GM12892 (cell line): ENCODE results near the gene SH3BP5L.
A peak's percentile ranks its signal among the peaks of the same experiment; 100 is the strongest.
"Not testable (repeated sequence)": the region's sequence is repeated elsewhere in the genome, so short reads cannot be mapped to it uniquely, and the experiment has no call there.

Source experiments
- DNase-seq: peaks from one replicate; pipeline ENCODE4 v3.0.0; 2011; ENCODE audit not compliant: insufficient read length
- FAIRE-seq: peaks from 2 replicates; lab custom pipeline; 2011; peaks lifted over from hg19 to GRCh38; lab: Jason Lieb, UNC
- POLR2A ChIP-seq: IDR thresholded peaks from 2 replicates; pipeline ENCODE4 v1.6.1; 2011; ENCODE audit warnings: low read depth, low read length, control low read depth
- POLR2AphosphoS5 ChIP-seq: IDR thresholded peaks from 2 replicates; pipeline ENCODE4 v1.6.1; 2011; ENCODE audit warnings: low read depth, low read length, control low read depth
- TAF1 ChIP-seq: IDR thresholded peaks from 2 replicates; pipeline ENCODE4 v1.6.1; 2011; ENCODE audit warnings: low read depth, mild to moderate bottlenecking, control low read depth, low read length, borderline replicate concordance

SH3BP5L gene

GRCh38 chr1:248811514-248812490 is 13.9 kb downstream of the SH3BP5L start:
- no peak for FAIRE-seq
- no peak for TF ChIP-seq TAF1
- no peak for TF ChIP-seq POLR2AphosphoS5
- no peak for TF ChIP-seq POLR2A
- no peak for DNase-seq

GRCh38 chr1:248810727-248811513 is 14.8 kb downstream of the SH3BP5L start:
- no peak for FAIRE-seq
- DNase-seq: no peak
- no peak for TF ChIP-seq POLR2A
- TF ChIP-seq TAF1: no peak
- no peak; the same call in 1 of the 2 replicates for TF ChIP-seq POLR2AphosphoS5

DNA sequence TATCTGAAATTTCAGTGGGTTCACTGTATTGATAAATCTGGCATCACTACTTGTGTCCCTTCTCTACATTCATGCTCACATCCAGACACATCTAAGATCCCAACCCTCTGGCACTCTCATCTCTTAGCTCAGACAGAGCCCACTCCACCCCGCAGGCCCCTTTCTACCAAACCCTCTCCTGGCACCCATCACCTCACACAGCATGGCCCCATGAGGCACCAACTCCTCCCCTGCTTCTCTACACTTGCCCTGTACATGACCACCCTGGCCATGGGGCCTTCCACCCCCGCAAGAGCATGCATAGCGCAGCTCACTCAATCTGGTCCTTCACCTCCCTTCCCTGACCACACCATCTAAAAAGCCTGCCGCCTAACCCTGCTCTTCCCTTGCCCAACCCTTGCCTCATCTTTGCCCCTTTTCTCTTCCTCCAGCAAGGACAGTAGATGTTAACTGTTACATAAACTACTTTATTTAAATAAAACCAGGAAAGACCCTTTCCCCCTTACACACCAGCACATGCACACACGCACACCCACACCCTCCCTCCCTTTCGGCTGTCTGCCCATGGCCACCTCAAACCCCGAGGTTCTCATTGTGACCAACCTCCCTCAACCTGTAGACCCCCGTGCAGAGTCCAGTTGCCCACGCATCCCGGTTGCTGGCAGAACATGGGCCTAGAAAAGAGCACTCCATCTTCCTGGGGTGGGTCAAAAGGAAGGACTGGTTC is 15.6 kb downstream of the SH3BP5L start:
- TF ChIP-seq POLR2A (no peak), TAF1 (no peak), POLR2AphosphoS5 (no peak)
- FAIRE-seq (no peak), DNase-seq (no peak)

GRCh38 chr1:248808876-248809275 is 16.8 kb downstream of the SH3BP5L start:
- no peak for DNase-seq
- TF ChIP-seq TAF1 (no peak), POLR2A (no peak), POLR2AphosphoS5 (no peak)
- no peak for FAIRE-seq

GRCh38 chr1:248807067-248807737 is 18.5 kb downstream of the SH3BP5L start:
- TF ChIP-seq POLR2AphosphoS5: no peak
- DNase-seq: no peak
- FAIRE-seq: peak; percentile 9

GRCh38 chr1:248805876-248806275 is 19.8 kb downstream of the SH3BP5L start:
- DNase-seq: no peak
- TF ChIP-seq TAF1 (no peak), POLR2A (no peak), POLR2AphosphoS5 (no peak)
- FAIRE-seq: no peak

DNA sequence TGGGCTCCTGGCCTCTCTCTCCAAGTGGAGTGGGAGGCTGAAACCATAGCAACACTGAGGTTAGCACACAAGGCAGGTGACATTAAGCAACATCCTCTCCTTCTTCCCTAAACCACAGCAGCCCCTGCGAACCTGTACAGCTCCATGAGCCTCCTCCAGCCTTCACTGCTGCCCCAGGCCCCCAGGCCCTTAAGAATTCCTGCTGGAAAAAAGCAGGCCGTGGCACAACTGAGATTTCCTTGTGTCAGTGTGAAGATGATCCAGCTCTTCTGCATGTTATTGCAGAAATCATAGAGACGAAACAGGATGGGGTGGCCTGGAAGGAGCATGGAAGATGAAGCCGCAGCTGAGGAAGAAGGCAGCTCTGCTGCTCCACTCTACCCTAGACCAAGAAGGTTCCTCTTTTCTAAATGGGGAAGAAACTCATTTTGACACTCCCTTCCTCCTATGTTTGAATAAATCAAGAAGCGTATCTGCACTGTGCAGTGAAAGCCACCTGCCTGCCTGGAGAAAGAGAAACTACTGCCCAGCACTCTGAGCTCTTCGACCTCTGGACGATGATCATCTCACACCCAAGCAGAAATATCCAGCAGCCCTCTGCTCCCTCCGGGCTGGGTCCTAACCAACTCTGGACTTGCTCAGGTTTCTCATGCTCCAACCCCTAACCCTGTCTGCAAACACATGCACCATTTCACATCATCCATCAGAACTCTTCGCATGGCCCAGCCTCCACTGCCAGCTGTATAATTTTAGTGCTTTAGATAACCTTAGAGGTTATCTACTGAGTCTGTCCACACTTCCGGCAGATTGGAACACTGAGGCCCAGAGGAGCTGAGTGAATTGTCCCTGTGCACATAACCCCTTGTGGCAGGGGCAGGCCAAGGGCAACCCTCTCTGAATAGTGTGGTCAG is 20.7 kb downstream of the SH3BP5L start:
- DNase-seq (peak; percentile 48), FAIRE-seq (peak; percentile 74)
- no peak; the same call in 1 of the 2 replicates for TF ChIP-seq POLR2A
- TF ChIP-seq POLR2AphosphoS5: peak; percentile 55

DNA sequence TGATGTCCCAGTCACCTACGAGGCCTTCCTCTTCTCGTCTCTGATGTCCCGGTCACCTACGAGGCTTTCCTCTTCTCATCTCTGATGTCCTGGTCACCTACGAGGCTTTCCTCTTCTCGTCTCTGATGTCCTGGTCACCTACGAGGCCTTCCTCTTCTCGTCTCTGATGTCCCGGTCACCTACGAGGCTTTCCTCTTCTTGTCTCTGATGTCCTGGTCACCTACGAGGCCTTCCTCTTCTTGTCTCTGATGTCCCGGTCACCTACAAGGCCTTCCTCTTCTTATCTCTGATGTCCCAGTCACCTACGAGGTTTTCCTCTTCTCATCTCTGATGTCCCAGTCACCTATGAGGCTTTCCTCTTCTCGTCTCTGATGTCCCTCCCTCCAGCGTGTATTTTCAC is 22.2 kb downstream of the SH3BP5L start:
- not testable (repeated sequence) for FAIRE-seq, DNase-seq

DNA sequence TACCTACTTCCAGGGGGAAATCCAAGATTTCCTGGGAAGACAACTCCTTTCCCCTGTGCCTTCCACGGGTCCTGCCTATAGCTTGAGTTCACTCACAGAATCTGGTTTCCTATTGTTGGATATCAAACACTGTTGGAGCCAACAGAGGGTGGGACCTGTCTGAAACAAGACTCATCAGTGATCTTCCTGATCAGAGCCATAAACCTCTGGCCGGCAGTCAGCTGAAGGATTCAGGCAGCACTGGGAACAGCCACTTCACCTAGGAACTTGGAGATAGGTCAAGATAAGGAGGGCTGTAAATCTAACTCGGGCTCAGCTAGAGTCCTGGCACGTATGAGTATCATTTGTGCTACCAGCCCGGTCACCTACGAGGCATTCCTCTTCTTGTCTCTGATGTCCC is 23.3 kb downstream of the SH3BP5L start:
- no peak for FAIRE-seq
- no peak for TF ChIP-seq TAF1
- no peak for TF ChIP-seq POLR2A
- TF ChIP-seq POLR2AphosphoS5: no peak
- DNase-seq: no peak

- DNase-seq (no peak), FAIRE-seq (no peak)
- no peak for TF ChIP-seq POLR2AphosphoS5
- TF ChIP-seq TAF1: no peak
- TF ChIP-seq POLR2A: no peak
These were observed 25.3 kb downstream of the SH3BP5L start for GRCh38 chr1:248800459-248800858.

- DNase-seq (no peak), FAIRE-seq (no peak)
- no peak for TF ChIP-seq POLR2AphosphoS5
- no peak for TF ChIP-seq POLR2A
- TF ChIP-seq TAF1: no peak
These were observed 26.9 kb downstream of the SH3BP5L start for GRCh38 chr1:248798791-248799190.

DNA sequence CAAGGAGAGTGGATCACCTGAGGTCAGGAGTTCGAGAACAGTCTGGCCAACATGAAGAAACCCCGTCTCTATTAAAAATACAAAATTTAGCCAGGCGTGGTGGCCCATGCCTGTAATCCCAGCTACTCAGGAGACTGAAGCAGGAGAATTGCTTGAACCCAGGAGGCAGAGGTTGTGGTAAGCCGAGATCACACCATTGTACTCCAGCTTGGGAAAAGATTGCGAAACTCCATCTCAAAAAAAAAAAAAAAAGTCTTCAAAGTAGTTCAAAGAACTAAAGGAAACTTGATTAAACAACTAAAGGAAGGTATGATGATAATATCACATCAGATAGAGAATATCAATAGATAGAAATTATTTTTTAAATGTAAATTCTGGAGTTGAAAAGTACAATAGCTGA is 31.1 kb downstream of the SH3BP5L start:
- not testable (repeated sequence) for DNase-seq, FAIRE-seq
